HT1080 (cell line): ENCODE results near the gene NT5DC4. TPM values are rescaled to one million over a fixed set of nuclear protein-coding genes. Genes with fewer than 3 reads are reported as not detected.
A peak's percentile ranks its signal among the peaks of the same experiment; 100 is the strongest.

Experiments
- DNase-seq: peaks from one replicate; pipeline ENCODE4 v3.0.0-alpha.2; 2015; ENCODE audit warnings: low read depth
- polyA plus RNA-seq, 2 experiments: library from polyadenylated mRNA; depleted of rRNA; stranded (reverse); fragments of >200 nt; gene quantifications; 2 replicates each; pipeline ENCODE4 v1.2.3, GENCODE V29; 2015
- total RNA-seq: library from RNA; depleted of rRNA; stranded (reverse); fragments of >200 nt; shearing (Covaris generic); gene quantifications from 2 replicates; pipeline ENCODE4 v1.2.3, GENCODE V29; 2014; rRNA removed

Gene NT5DC4
- total RNA-seq, result not detected in 2 replicates
- polyA plus RNA-seq (2015; cell fraction: cytosol; rRNA removed), result not detected in 2 replicates
- not detected in 2 replicates for polyA plus RNA-seq (2015; cell fraction: nucleus; rRNA removed)

DNA sequence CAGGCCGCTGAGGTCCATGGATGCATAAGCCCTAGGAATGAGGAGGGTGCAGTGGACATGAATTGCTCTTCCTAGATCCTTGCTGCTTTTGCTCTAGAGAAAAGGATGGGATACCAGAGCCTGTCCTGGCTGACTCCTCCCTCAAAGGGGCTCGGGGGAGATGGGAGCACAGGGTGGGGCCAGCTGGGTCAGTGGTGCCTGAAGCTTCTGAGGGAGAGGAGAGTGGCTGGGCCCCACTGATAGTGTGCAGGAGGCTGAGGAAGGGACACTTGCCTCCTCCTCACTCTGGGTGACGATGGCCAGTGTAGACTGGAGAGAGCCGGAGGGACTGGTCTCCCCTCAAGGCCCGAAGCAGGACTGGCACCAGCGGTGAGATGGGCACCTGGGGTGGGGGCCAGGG is at the start of gene NT5DC4:
Gene NT5DC4 (plus strand): TSS at position 236 of the 400 bp plus-strand sequence. CDS start 60 bp downstream, at position 296.
- DNase-seq, result no peak

DNA sequence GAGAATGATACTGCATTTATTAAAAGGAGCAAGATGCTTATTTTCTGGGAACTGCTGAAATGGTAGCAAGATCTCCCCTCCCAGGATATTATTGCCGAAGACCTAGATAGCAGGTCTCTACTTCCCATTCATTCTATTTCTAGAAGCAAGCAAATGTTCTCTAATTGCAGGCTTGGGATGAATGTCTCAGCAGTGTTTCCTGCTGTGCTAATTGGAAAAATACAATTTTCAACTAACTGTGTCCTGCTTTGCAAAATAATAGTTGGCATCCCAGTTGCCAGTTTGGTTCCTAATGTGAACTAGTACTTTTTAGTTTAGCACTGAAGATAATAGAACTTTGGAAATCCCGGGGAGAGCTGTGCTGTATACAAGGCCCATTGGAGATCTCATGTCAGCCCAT is 49.0 kb upstream of the NT5DC4 start:
- no peak for DNase-seq

DNA sequence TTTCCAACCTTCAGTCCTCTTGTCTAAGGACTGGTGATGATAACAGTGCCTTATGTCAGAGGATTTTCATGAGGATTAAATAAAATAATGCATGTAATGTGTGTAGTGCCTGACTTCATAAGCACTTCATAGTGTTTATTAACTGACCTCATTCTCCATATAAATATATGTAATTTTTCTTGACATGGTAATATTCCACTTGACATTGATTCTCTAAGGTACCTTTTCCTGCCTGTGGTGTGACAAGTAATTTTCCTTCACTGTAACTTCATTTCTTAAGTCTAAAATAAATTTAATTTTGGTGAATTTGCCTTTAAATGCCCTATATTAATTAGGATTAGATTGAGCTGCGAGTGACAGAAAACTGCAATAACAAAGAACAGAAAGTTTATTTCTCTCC is 47.8 kb upstream of the NT5DC4 start:
- no peak for DNase-seq

DNA sequence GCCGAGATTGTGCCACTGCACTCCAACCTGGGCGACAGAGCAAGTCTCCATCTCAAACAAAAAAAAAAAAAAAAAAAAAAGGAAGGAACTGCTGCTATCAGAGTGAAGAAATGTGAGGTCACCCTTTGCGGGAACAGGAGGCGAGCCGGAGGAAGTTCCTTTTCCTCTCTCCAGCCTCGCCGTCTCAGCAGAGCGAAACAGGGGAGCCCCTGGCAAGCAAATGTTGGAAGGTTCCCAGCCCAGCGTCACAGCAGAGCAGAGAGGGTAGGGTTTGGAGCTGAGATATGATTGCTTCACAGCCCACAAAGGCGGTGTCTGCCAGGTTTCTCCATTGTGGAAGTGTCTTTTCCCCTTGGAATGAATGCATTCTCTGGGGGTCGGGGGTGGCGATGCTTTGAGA is 46.6 kb upstream of the NT5DC4 start:
- DNase-seq, result no peak

DNA sequence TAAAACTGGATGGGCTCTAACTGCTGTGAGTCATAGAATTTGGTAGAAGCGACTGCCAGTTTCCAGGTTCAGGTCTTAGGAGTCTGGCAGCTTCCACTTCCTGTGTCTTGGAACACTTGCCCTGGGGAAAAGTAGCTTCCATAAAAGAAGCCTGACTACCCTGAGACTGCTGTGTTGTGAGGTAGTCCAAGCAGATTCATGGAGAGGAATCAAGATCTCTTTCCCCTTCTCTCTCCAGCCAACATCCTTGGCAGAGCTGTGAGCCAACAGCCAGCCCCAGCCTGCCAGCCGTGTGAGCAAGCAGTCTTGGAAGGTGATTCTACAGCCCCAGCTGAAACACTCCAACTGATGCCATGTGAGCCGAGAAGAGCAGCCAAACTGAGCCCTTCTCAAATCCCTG is 41.3 kb upstream of the NT5DC4 start:
- DNase-seq, result peak; percentile 34

DNA sequence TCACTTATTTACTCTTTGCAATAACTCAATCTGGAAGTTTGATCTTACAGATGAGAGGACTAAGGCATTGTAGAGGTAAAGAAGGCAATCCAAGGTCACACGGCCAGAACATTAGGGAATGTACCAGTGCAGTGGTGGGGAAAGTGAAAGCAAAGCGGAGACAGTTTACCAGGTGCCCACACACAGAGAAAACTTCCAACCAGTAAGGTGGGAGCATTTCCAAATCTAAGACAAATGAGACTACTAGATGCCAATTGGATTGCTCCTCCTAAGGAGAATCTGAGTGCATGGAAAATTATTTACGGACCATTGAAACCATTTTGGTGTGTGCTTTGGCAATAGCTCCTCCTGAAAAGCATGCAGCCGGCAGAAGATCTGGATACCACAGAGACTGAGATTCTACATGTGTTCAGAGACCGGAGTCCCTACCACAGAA is 40.1 kb upstream of the NT5DC4 start:
- no peak for DNase-seq

DNA sequence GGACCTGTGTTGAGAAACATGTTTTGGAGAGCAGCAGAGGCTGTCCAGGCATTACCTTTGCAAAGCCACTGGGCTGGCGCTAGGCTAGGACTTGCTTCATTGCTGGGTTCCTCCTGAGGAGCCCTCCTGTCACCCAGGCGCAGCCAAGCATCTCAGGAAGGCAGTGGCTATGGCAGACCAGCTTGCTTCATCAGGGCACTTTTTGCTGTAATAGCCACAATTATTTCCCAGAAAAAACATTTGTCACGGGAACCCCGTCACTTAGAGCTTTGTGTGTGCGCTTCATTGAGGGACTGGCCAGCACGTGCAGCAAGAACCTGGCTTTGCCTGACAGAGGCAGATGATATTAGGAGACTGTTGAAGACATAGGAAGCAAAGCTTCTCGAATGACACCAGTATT is 38.7 kb upstream of the NT5DC4 start:
- no peak for DNase-seq

DNA sequence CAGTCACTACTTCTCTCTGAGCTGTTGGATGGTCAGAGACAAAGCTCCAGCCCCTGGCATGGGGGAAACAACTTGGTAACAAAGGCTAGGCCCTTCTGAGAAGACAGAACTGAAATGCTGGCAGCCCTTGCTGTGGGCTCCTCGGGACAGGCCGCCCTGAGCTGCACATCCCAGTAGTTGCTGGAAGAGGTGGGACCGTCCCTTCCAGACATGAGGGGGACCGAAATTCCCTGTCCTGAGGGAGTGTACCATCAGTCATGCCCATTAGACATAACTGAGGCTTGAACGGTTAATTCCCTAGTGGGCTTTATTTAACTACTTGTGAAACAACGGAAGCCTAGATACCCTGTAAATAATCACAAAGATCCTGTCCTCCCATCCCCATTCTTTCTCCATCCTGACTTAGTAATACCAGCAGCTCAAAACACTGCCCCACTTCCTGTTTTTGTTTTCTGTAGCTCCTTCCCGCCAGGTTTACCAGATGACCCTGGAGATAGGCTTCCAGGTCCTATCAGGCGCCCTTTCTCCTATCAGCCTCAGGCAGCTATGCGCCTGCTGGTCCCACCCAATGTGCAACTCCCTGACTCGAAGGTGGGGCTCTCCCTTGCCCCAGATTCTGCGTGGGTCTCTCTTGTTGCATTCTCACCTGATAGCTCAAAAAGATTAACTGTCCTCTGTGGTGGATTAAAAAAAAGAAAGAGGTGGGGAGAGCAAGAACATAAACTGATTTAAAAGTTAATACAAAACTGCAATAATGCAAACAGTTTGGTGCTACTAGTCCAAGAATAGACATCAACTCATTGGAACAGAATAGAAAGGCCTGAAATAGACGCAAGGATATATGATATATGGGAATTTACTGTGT is 37.0 kb upstream of the NT5DC4 start:
- DNase-seq, result no peak

DNA sequence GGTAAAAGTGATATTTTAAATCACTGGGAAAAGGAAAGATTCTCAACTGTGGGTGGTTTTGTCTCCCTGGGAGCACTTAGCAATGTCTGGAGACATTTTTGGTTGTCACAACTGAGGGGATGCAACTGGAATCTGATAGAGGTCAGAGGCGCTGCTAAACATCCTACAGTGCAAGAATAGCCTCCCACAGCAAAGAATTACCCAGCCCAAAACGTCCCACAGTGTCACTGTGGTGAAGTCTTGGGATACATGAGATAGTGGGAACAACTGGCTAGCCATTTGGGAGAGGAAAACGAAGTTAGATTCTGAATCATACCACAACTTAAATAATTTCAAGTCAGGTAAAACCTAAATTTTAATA is 36.4 kb upstream of the NT5DC4 start:
- no peak for DNase-seq

DNA sequence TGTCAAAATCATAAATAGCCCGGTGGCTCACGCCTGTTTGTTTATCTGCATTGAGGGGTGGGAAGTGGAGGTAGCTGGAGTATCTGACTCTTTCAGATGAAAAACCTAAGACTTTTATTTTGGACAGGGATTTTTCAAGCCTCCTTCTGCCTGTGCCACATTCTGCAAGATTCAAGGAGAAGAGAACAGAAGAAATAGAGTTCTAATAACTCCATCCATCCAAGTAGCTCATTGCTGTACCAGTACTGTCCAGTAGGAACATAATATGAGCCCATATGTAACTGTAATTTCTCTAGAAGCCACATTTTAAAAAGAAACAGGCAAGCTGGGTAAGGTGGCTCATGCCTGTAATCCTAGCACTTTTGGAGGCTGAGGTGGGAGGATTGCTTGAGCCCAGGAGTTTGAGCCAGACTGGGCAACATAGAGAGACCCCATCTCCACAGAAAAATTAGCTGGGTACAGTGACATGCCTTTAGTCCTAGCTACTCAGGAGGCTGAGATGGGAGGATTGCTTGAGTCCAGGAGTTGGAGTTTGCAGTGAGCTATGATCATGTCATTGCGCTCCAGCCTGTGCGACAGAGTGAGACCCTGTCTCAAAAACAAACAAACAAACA is 35.4 kb upstream of the NT5DC4 start:
- no peak for DNase-seq

DNA sequence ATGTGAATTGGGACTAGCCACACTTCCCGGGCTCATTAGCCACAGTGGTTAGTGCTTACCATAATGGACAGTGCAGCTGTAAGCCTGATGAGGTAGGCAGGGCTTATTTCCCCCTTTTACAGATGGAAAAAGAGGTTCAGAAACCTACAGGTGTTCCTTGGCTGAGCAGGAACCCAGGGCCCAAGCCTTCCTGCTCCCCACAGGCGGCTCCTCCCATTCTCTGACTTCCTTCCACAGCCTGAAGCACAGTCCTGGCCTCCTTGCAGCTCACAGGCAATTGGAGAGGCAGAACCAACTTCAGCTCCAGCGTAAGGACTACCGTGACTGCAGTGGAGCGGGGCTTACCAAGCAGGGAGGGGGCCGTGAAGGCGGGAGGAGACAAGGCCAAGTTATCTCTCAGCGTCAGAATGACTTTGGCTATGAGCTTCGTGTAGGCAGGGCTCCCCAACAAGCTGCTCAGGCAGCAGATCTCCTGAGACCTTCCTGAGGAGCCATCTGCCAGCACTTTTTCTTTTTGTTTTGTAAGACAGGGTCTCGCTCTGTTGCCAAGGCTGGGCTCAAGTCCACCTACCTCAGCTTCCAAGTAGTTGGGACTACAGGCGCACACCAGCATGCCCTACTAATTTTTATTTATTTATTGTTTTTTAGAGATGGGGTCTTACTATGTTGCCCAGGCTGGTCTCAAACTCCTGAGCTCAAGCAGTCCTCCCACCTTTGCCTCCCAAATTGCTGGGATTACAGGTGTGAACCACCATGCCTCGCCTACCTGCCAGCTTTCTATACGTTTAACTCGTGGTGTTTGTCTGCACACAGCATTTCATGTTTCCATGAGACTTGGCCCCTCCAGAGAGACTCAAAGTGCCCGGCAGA is 34.2 kb upstream of the NT5DC4 start:
- DNase-seq, result no peak

DNA sequence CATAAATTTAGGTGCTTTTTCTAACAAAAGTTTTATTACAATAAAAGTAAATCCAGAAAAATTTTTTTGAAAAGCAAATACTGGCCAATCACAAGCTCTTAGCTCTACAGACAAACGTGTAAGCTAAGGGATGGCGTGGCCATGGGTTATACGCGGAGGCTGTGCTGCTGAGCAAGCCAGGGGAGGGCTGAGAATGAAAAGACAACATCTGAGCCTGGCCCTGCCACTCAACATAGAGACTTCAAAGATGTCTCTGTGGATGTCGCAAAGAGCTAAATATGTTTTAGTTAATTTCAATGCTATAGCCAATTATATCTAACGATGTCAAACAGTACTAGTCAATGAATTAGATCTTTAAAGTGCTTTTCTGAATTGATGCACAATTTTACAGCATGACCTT is 33.3 kb upstream of the NT5DC4 start:
- DNase-seq, result no peak

DNA sequence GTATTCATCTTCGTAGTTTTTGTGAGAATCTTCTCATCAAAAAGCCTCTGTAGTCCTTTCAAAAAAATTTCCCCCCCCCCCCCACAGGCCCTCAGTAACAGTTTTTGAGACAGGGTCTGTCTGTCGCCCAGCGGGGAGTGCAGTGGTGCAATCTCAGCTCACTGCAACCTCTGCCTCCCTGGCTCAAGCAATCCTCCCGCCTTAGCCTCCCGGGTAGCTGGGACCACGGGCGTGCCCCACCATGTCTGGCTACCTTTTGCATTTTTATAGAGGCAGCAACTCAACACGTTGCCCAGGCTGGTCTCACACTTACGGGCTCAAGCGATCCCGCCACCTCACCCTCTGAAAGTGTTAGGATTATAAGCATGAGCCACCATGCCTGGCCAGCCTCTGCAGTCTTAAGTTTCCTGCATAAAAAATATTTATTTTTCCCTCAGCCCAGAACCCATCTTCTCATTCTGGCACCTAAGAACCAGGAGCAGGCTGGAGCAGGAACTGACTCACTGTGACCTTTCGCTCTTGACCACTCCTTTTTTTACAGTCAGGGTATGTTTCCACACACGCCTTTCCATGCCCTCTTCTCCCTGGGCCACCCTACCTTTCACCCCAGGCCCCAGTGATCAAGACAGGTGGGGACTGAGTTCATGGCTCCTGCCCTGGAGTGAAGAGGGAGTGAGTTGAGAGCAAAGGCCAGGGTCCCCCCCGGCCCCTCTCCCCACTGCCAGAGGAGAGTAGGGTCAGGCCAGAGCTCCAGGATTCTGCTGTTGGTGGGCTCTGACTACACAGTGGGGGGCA is 32.5 kb upstream of the NT5DC4 start:
- peak; percentile 48 for DNase-seq

DNA sequence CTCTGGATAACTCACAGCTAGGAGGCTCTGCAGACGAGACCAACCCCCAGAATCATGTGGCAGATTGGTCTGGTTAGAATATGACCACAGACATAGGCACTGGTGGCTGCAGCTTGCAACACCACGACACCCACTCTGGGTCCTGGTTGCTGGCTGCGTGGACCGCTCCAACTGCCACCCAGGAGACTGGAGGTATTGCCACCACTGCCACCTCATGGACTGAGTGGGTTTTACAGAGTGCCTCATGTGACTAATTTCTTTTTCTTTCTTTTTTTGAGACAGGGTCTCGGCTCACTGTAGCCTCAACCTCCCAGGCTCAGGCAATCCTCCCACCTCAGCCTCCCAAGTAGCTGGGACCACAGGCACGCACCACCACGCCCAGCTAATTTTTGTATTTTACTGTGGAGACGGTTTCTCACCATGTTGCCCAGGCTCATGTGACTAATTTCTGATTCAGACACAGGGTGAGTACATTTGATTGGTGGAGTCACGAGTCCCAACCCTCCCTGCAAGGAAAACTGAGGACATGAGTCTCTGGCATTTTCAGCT is 29.9 kb upstream of the NT5DC4 start:
- DNase-seq, result peak; percentile 64

DNA sequence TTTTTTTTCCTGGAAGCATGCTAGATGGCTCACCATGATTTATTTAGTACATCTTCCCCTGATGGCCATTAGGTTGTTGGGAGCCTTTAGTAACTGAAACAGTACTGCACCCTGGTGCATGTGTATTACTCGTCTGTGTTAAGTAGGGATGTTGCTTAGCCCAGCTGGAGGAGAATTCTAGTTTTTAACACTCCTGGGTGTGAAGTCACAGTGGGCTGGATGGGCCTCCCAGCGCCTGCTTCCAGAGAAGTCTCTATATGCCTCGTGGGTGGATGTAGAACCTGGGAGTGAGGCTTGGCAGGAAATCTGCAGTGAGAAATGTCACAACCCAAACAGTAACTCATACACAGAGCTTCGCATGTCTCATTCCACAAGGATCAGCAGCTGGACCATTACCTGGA is 28.9 kb upstream of the NT5DC4 start:
- DNase-seq, result no peak

DNA sequence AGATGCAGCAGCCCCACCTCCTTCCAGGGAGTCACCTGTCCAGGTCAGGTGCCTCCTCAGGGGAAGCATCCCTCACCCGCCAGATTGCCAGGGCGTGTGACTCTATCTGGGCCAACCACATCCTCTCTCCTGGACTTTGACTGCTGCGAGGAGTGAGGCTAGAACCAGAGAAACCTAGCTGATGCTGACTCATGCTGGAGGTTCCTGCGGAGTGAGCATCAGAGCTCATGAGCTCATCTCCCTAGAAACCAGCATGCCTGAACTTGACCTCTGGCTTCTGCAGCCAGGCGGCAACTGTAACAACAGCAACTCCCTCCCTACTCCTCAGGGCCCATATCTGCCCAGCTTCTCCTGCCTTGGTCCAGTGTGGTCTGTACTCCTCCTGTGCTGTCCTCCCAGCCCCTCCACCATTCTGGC is 28.3 kb upstream of the NT5DC4 start:
- peak; percentile 99 for DNase-seq

DNA sequence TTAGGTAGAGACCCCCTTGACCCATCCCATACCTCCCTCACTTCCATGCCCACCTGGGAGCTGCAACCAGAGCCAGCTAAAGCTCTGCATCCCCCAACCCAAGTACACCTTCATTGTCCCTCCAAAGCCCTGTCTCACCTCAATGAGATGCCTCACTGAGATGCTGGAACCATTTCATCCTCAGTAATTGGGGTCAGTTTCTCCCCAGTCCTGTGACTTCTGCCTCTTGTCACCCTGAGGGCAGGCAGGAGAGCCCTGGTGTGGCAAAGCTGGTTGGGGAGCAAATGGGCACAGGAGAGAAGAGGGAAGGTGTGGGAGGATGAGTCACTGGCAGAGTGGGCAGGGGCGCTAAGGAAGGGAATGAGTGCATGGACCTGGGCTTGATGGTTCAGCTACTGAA is 27.9 kb upstream of the NT5DC4 start:
- DNase-seq, result peak; percentile 59

DNA sequence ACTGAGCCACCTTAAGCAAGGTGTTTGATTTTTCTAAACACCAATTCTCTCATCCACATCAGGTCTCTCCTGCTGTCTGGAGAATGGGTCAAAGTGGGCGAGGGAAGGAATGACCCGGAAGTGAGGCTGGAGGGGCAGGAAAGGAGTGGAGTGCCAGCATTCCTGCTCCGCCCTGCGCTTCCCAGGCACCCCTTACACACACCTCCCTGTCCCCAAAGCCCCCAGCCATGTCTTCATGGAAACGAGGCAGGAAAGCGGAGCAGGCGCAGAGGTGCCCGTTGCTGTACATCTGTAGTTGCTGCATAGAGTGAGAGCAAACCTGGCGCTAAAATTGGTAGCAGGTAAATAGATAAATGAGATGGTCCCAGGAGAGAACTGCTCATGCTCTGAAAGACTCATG is 27.2 kb upstream of the NT5DC4 start:
- no peak for DNase-seq

DNA sequence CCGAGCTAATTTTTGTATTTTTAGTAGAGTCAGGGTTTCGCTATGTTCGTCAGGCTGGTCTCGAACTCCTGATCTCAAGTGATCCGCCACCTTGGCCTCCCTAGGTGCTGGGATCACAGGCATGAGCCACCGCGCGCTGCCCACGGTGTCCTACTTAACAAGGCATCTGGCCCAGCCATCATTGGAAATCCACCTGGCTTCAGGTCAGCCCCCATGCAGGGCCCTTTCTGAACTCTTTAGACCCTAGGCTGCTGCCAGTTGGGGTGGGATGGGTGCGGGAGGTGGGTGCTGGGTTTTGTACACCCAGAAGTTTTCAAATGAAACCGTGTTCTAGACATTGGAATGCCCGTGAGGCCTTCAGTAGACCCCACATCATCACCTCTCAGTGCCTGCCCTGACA is 26.6 kb upstream of the NT5DC4 start:
- DNase-seq, result no peak

DNA sequence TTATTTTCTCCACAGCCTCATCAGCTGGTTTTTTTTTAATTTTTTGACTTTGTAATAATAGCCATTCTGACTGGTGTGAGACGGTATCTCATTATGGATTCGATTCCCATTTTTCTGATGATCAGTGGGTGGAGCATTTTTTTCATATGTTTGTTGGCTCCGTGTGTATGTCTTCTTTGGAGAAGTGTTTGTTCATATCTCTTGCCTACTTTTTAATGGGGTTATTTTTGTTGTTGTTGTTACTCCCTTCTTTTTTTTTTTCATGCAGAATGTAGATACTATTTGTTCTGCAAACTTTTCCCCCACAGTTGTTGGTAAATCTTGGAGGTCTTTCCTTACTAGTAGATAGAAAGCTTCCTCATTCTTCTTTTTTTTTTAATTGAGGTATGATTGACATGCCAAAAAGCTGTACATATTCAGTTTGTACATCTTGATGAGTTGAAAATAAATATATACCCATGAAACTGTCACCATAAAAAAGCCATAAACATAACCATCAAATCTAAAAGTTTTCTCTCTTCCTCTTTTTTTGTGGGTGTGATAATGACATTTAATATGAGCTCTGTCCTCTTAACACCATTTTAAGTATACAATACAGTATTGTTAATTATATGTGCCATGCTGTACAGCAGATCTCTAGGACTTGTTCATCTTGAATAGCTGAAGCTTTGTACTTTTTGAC is 21.8 kb upstream of the NT5DC4 start:
- no peak for DNase-seq
